Hematopoietic multipotent progenitor cell (in vitro differentiated cells): ENCODE data around the gene JADE1. TPM values are rescaled to one million over a fixed set of nuclear protein-coding genes. Genes with fewer than 3 reads are reported as not detected.

Experiments used
- DNase-seq, 3 donors: peaks; one replicate each; pipeline ENCODE4 v3.0.0-alpha.2; 2011 to 2015; ENCODE audit warnings: low read depth in 2 of 3, low spot score in 2 of 3
- total RNA-seq: library from RNA; depleted of rRNA; stranded (reverse); fragments of >200 nt; gene quantifications from one replicate; pipeline ENCODE4 v1.2.3, GENCODE V29; 2012

JADE1 gene
- total RNA-seq, 1 donor: 23.7 TPM

DNA sequence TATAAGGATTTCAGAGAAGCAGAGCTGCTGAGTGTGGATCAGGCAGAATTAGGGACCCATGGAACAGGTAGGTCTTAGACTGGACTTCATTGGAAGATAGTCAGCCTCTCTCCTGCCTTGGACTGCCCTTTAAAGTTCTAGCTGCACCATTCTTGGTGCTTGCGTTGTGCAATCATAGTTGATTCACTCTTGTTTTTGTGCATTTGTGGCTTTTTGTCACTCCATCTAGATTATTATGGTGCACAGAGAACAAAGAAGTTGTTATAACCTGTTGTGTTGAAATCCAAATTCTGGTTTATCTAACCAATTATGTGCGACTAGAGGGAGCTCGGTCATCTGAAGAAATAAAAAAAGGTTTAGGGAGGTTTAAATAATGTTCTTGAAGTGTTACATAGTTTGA, 59.3 kb downstream of the JADE1 start:
- DNase-seq: no peak

DNA sequence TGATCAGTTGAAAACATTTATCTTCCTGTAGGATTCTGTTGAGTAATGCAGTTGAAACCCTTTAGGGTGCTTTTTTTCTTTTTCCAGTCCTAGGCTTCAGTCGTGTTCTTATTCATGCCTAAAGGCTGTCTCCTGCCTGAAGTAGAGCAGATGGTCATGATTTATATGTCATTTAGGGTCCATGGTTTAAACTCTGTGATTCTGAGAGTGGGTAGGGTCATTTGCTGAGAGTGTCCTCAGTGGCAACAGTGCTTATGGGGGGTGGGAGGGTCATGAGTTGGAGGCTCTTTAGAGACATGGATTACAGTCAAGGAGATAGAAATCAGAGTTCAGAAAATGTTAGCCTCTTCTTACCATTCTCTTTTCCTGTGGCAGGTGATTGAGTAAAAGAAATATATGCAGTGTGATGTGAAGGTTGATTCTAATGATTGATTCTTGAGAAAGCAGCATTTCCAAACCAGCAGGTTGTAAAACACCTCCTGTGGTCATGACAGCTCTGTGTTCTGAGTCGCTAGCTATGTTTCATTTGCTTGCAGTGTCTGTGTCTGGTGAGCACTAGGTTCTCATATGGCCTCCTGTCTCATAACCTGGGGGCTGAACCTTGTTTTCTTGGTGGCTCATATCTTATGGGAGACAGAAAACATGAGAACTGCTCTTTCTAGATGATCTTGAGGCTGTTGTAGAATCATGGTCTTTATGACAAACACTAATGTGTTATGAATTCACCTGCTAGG, 60.4 kb downstream of the JADE1 start:
- DNase-seq: no peak

DNA sequence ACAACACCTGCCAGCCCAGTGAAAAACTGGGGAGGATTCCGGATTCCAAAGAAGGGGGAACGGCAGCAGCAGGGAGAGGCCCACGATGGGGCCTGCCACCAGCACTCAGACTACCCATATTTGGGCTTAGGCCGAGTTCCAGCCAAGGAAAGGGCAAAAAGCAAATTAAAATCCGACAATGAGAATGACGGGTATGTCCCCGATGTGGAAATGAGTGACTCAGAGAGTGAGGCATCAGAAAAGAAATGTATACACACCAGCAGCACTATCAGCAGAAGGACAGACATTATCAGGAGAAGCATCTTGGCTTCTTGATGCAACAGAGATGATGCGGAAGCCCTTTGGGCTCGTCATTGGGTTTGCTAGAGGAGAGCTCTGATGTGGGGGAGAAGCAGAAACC, 62.4 kb downstream of the JADE1 start:
- no peak for DNase-seq

DNA sequence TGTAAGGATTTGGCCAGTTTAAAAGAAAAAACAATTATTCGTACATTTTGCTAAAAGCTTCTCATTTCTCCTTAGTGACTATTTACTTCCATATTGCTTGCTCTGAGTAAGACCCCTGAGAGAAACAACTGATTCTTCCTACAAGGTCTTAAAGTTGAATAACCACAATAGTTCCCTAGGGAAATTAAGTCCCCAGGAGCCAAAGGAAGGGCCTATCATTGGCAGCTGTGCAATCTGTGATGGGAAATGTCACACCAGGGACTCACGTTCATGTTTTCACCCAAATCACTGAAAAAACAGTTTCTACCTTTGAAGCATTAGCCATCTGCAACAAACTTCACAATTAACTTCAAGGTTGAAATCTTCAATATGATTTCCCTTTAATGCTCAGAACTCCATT, 66.7 kb downstream of the JADE1 start:
- no peak for DNase-seq

DNA sequence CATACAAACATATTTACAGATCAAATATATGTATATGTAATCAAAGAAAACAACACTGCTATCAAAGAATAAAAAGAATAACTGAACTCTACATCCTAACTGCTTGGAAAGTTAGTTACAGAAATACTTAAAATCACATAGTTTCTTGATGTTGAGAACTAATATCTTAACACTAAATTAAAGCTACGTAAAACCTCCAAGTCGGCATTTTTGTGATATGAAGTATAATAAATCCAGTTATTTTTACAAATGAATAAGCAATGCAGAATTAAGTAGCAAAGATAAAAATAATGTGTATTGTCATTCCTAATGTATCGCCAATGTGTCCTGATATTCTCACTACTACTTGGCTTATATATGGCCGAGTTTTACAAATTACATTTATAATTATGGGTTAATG, 68.4 kb downstream of the JADE1 start:
- DNase-seq: no peak

DNA sequence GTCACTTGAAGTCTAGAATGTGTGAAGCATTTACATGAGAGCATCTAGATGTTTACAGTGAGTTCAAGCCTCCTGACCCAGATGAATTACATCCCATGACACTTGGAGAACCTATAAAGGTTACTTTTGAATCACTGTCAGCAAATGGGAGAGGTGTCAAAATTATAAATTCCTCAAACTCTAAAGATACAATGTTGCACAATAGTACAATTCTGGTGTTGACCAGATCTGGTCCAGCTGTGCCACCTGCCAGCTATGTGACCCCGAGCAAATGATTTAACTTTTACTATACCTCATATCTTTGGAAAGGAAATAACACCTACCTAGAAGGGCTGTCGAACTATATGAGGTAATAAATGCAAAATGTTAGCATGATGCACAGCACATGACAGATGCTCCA, 69.8 kb downstream of the JADE1 start:
- DNase-seq: no peak

DNA sequence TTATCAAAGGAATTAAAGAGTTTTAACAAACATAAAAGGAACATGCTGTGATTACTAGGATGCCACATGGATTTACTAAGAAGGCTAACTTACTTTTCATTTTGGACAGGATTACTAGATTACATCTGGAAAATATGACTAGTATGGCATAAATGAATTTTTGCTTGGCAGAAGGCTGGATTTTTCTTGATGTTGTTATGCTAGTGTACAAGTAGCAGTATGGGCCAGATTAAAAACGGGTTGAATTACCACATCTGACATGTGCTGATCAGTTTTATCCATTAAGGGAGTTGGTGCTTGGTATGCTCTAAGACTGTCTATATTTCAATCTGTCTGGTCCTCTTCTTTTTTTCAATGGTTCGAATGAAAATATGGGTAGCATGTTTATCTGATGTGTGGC, 70.5 kb downstream of the JADE1 start:
- DNase-seq: no peak

DNA sequence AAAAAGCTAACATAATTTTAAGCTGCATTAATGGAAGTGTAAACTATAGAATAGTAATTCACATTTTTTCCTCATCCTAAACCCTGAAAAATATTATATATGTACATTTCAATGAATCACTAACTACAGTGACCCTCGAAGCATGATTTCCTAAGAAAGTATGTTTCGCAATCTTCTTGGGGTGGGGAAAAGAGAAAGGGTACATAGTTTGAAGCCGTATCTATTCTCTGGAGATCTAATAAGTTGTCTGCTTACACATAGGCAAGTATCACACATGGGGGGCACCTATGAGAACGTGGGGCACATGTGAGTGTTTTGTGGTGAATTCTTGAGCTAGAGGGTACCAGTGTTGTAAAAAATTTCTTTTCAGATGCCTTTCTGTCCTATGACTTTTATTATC, 71.2 kb downstream of the JADE1 start:
- DNase-seq: no peak

DNA sequence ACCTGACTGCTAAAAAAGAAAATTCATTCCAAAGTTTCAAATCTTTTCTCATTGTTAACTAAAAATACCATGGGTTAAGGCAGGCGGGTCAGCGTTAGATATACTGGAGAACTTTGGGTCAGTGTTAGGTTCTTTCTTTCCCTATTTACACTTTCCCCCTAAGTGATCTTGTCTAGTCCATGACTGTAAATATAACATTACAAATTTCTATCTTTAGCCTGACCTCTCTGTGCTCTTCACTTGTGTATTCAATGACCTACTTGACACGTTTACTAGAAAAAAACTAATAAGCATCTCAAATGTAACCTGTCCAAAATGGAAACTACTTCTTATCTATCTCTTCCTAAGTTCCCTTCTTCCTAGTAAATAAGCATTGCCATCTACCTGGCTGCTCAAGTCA, 95.3 kb downstream of the JADE1 start:
- no peak for DNase-seq

DNA sequence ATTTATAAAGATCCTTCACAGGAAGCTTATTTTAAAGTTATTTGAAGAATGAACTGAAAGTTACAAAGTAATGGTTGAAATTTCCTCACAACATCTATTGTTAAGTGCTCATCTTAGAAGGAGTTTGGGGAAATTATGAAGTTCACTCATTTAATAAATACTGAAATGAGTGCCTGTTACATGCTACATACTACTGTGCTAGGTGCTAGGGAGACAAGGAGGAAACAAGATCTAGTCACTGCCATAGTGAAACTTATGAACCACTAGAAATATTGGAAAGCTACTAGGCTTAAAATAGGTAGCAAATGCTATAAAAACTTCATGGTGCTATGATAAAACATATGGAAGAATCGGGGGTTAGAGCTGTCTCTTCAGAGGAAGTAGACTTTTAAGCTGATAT, 97.1 kb downstream of the JADE1 start:
- no peak for DNase-seq

DNA sequence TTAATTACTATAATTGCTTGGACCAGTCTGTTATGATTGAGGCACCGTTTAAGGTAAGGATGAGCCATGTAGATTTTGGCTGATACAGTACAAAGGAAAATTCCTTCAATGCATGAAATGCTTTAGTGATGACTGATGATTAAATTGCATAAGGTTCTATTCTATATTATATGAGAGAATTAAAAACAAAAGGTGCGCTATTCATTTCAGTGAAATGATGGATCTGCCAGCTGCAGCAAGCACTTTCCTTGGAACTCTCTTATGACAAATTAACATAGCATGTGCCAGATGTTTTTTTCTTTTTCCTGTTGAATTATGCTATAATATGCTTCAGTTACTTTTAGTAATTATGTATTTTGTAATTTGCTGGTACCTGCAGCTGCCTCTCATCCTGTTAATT, 98.5 kb downstream of the JADE1 start:
- DNase-seq: no peak

DNA sequence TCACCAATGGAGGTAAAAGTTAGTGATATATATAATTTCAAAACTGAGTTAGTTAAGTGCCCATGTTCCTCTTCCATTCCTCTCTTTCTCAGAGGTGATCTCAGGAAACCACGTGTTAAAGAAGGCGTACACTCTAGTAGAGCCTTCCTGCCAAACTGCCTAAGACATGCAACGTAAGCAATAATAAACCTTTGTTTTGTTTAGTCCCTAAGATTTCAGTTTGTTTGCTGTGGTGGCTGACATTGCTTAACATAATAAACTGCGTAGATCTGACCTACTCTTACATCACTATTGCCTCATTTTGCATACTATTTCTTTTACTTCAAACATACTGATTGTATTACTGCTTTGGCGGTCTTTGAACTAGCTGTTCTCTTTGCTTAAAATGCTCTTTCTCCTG, 99.2 kb downstream of the JADE1 start:
- no peak for DNase-seq

DNA sequence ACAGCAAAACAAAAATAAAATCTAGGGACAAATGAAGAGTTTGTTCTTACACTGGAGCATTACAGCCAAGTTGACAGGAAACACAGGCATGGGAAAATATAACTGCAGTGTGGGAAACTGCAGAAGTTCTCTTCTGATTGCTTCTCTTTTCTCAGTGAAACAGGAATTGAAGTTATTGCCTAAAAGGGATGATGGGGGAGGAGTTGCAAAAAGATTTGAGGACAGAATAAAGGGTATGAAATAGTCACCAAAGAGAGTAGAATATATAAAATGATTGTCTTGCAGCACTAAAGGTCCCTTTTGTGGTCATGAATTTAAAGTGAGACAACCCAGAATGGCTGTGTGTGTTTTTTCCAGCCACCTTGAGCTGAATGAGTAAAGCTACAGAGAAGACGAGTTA, 103.7 kb downstream of the JADE1 start:
- no peak for DNase-seq

DNA sequence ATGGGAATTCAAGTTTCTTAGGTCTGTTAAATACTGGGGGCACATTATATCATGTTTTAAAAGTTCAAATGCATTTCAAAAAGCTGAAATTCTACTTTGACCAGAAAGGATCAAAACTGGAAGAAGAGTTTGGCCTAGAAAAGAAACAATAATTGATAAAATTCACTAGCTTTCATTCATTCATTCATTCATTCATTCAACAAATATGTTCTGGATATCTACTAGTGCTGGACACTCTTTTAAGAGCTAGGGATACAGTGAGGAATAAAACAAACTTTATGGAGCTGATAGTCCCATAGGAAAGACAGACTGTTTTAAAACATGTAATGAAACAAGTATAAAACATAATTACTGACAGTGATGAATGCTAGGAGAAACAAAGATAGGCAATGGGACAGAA, 106.0 kb downstream of the JADE1 start:
- no peak for DNase-seq

DNA sequence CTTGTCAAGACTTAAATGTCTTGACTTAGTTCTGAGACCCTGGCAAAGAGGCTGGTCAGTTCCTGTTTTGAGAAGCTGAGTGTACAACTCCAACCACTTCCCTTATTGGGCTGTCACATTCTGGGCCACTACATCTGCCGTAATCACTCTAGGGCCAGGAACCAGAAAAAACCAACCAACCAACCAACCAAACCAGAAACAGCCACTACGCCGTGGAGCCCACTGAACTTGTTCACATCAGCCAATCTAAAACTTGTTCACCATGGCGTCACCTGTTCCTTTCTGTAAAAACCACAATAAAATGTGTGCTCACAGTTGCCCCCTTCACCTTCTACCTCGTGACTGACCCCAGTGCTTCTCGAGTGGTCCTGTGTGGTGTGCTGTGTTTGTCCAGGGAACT, 107.3 kb downstream of the JADE1 start:
- peak in 2 of 3 donors; percentile 79 to 96 for DNase-seq

DNA sequence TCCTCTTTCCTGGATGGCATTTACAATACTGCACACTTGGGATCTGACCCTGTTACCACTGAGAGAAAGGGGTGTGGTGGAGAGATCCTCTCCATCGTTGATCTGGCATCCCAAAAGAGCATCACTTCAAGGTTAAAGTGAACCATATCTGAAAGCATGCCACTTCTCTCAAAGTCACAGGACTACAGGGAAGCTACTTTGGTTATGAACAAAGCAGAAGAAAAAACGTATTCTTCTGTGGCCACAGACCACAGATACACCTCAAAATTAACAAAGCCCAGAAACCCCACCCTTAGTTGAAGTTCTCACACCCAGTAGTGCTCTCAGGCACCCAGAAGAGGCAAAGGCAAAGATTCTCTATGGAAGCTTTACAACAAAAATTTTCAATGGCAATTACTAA, 108.3 kb downstream of the JADE1 start:
- peak in 2 of 3 donors; percentile 12 to 37 for DNase-seq

DNA sequence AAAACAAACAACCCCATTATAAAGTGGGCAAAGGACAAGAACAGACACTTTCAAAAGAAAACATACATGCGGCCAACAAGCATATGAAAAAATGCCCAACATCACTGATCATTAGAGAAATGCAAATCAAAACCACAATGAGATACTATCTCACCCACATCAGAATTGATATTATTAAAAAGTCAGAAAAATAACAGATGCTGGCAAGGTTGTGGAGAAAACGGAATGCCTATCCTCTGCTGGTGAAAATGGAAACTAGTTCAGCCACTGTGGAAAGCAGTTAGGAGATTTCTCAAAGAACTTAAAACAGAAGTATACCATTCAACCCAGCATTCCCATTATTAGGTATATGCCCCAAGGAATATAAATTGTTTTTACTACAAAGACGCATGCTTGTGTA, 112.5 kb downstream of the JADE1 start:
- DNase-seq: no peak
